Activated CD8-positive, alpha-beta memory T cell treated with anti-CD3 and anti-CD28 coated beads, Interleukin-2, amount 50 U/mL, for 24 hours (primary cell): Measurements from ENCODE around the gene ORM1.
"Not testable (repeated sequence)": the region's sequence is repeated elsewhere in the genome, so short reads cannot be mapped to it uniquely, and the experiment has no call there.

Source experiments
- DNase-seq: peaks from one replicate; pipeline ENCODE4 v3.0.0-alpha.2; 2020; ENCODE audit errors: extremely low read depth

Gene ORM1

DNA sequence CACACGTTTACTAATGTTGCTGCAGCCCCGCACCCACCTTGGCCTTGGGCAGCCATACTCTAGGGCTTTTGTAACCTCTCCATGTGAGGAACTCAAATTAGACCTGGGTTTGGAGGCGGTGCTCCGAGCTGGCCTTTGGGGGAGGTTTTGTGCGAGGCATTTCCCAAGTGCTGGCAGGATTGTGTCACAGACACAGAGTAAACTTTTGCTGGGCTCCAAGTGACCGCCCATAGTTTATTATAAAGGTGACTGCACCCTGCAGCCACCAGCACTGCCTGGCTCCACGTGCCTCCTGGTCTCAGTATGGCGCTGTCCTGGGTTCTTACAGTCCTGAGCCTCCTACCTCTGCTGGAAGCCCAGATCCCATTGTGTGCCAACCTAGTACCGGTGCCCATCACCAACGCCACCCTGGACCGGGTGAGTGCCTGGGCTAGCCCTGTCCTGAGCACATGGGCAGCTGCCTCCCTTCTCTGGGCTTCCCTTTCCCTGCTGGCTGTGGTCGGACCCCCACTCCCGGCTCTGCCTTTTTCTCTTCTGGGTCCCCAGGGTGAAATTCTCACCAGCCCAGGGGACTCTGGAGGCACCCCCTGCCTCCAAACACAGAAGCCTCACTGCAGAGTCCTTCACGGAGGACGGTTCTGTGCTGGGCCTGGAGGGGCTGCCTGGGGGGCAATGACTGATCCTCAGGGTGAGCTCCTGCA lies at the start of gene ORM1:
Gene ORM1, plus strand, starts transcription at position 268 of the 701 bp plus-strand sequence. Its CDS starts 36 bp downstream, at position 304.
- not testable (repeated sequence) for DNase-seq

DNA sequence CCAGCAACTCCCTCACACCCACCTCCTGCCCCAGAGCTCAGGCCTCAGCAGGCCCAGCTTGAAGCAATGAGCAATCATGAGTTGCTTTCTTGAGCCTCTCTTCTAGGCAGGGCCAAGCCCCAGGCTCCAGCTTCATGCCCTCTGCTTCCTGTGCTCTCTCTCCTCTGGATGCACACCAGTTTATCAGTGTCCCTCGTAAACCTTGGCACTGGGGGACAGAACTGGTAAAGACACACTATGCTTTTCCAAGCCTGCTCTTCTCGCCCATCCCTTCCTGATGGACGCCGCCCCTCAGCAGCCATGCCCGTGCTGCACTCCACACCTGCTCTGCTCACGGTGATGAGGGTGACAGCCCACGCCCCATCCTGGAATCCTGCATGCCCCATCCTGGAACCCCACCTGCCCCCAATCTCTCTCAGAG lies 49.4 kb upstream of the ORM1 start:
- DNase-seq = no peak

DNA sequence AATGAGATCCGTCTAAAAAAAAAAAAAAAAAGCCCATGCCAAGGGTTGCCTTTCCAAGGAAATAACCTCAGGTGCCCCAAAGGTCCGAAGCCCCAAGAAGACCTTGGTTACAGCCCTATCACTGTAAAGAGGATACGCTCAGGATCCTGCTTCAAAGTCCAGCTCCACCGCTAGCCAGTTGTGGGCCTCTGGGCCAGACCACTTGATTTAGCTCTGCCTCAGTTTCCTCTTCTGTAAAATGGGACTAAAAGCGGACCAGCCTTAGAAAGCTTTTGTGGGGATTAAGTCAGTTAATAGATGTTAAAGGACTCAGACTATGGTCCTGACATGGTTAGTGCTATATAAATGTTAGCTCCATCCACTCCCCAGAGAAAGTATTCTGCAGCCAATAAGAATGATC lies 48.7 kb upstream of the ORM1 start:
- no peak for DNase-seq

DNA sequence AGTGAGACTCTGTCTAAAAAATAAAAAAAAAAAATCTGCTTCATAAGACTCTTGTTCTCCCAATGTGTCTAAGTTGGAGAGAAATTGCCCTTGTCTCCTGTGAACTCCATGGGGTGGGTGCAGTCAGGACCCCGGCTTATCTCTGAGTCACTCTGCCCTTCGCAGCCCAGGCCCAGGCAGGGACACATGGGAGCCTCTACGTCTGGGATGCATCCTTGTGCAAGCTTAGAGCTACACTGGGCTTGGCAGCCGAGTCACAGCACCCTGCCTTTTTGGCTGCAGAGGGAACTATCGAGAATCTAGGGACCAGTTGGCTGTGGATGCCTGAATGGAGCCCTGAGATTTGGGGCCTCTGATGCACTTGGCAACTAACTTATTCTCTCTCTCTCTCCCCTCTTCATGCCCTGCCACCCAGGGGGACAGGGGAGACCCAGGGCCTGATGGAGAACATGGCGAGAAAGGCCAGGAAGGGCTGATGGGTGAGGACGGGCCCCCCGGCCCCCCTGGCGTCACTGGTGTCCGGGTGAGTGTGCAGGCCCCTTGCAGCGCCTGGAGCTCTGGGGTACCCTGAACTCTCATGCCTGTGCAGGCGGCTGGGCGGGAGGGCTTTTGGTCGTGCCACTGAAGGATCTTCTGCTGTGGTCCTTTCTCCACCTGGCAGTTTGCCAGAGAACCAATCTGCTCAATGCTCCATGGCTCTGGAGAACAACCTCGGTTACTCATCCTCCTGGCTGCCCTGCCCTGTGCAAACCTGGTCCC lies 47.5 kb upstream of the ORM1 start:
- DNase-seq = no peak

GRCh38 chr9:114276908-114277821 lies 45.7 kb upstream of the ORM1 start:
- no peak for DNase-seq

GRCh38 chr9:114278356-114278755 lies 44.5 kb upstream of the ORM1 start:
- no peak for DNase-seq

GRCh38 chr9:114278881-114279570 lies 43.9 kb upstream of the ORM1 start:
- DNase-seq = no peak

- no peak for DNase-seq
These were observed 43.2 kb upstream of the ORM1 start for GRCh38 chr9:114279693-114280092.

GRCh38 chr9:114280636-114281472 lies 42.0 kb upstream of the ORM1 start:
- no peak for DNase-seq

DNA sequence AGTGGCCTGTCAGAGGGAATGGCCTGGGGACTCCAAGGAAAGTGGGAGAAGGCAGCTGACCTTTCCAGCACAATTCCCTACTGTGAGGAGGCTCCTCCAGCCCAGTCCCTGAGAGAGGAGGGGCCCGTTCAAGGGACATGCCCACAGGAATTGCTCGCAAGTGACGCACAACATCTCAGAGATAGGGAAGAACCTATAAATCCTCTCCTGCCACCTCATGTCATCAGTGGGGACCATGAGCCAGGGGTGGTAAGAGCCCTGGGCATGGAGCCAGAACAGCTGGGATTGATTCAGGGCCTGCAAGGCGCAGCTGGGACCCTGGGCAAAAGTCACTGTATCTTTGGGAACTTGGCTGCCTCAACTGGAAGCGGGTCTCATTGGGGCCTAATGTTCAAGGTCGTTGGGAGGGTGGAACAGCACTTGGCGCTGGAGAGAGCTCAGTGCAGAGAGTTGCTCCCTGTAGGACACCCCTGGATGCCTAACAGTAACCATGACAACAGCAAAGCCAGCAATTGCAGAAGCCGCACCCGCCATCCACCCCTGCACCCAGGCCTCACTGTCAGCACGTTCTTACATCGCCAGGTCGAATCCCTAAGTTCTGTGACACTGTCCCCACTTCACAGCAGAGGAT lies 41.3 kb upstream of the ORM1 start:
- no peak for DNase-seq

GRCh38 chr9:114282104-114282485 lies 40.8 kb upstream of the ORM1 start:
- DNase-seq = no peak

- DNase-seq = no peak
These were observed 40.4 kb upstream of the ORM1 start for GRCh38 chr9:114282507-114282906.

- no peak for DNase-seq
These were observed 40.0 kb upstream of the ORM1 start for GRCh38 chr9:114282926-114283325.

- no peak for DNase-seq
These were observed 39.3 kb upstream of the ORM1 start for GRCh38 chr9:114283551-114284111.

DNA sequence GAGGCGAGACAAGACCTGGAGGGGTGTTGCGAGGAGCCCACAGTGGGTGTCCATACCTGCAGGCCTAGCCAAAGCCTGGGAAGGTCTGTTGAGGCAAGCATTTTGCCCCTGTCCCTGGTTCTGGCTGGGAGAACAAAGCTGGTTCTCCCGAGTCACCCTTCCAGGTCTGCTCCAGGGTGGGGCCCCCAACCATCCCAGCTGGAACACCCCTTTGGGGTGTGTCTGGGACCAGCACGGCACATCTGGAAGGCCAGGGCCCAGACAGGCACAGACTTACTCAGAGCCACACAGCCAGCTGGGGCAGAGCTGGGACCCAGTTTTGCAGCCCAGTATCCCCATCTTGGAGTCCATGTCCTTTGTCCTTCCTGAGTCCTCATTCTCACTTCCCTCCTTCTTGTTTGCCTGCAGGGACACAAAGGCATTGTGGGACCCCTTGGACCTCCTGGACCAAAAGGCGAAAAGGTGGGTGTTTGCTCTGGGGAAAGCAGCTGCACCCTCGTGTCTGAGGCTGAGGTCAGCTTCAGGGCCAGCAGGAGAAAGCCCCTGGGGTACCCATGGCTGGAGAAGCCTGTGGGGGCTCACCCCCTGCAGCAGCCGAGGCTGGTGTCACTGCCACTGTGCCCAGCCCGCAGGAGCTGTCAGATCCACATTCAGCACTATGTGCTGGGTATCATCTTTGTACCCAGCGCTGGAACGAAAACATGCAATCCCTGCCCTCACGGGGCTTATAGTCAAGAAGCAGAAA lies 38.4 kb upstream of the ORM1 start:
- DNase-seq = no peak

DNA sequence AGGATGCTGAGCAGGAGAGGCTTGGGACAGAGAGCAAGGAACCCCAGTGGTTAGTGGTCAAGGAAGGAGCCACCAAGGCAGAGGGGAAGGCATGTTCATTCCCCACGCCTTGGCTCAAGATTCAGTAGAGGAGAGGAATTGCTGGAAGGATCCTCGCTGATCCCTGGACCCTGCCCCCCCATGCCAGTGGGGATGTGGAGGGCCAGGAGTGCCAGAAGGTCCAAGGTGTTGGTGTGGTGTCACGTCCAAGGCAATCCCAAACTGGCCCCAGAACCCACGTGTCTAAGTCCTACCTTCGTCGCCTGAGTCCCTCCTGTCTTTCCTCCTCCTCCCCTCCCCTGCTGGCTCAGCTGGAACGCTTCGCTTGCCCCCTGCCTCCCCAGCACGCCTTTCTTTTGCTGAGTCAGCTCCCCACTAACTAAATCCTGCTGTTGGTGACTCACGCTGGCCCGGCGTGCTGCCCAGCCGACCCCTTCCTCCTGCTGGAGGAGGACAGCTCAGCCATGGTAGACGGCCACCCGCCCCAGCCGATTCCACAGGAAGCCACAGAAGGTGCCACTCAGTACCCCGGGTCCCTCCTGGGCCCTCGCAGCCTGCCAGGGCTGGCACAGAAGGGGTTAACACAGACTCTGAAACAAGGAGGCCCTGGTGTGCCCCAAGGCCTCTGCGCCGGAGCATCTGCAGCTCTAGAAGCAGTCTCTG lies 37.6 kb upstream of the ORM1 start:
- DNase-seq = no peak

DNA sequence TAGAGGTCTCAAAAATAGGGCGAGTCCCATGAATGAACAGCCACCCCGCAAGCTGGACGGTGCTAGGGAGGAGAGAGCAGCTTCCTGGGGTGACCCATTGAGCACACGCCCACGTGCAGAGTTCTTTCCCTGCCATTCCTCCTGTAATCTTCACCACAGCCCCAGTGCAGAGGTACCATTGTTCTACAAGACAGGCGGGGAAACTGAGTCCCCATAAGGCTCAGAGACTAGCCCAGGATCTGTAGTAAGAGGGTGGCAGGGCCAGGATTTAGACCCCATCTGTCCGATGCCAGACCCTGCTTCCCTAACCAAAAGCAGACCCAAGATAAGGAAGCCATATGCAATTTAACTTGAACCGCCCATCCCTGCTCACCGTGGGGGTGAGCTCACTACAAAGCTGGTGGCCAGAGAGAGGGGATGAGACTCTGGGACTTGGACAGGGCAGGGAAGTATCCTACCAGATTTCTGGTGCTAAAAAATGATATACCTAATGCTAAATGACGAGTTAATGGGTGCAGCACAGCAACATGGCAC lies 36.7 kb upstream of the ORM1 start:
- no peak for DNase-seq

GRCh38 chr9:114287001-114287762 lies 35.7 kb upstream of the ORM1 start:
- no peak for DNase-seq
